Spleen (tissue), 11 donors: ENCODE results near the gene CREB3L2. TPM values are rescaled to one million over a fixed set of nuclear protein-coding genes. Genes with fewer than 3 reads are reported as not detected.
A peak's percentile ranks its signal among the peaks of the same experiment; 100 is the strongest.

Source experiments
- DNase-seq: peaks from one replicate; pipeline ENCODE4 v3.0.0-alpha.2; 2020
- H3K27ac ChIP-seq, 8 donors: fragments of 200-600 bp; sonication (generic) in 7 of 8; 1 replicate in 4 of 8; 2 replicates in 4 of 8; pipeline versions ENCODE4 v1.5.0 to v1.8.0; 2016 to 2021; ENCODE audit warnings: inconsistent platforms in 4 of 8, mild to moderate bottlenecking in 4 of 8, moderate library complexity in 1 of 8
- H3K27me3 ChIP-seq, 7 donors: fragments of 200-600 bp; sonication (generic) in 6 of 7; replicated peaks in 1 of 7; 1 replicate in 4 of 7; 2 replicates in 3 of 7; pipeline versions ENCODE4 v1.5.0 to v1.8.0; 2016 to 2021; ENCODE audit warnings: inconsistent platforms in 3 of 7, mild to moderate bottlenecking in 1 of 7
- H3K36me3 ChIP-seq, 6 donors: fragments of 200-600 bp; sonication (generic) in 5 of 6; 1 replicate in 4 of 6; 2 replicates in 2 of 6; pipeline versions ENCODE4 v1.5.0 to v1.8.0; 2016 to 2021; ENCODE audit warnings: inconsistent platforms in 2 of 6
- H3K4me1 ChIP-seq, 6 donors: fragments of 200-600 bp; sonication (generic) in 5 of 6; 1 replicate in 3 of 6; 2 replicates in 3 of 6; pipeline versions ENCODE4 v1.5.0 to v1.8.0; 2016 to 2021; ENCODE audit warnings: inconsistent platforms in 3 of 6
- H3K4me3 ChIP-seq, 8 donors: fragments of 200-600 bp; sonication (generic) in 7 of 8; 1 replicate in 4 of 8; 2 replicates in 4 of 8; pipeline versions ENCODE4 v1.5.0 to v1.8.0; 2016 to 2021; ENCODE audit warnings: inconsistent platforms in 4 of 8, mild to moderate bottlenecking in 4 of 8, moderate library complexity in 2 of 8
- H3K9me3 ChIP-seq, 8 donors: fragments of 200-600 bp; sonication (generic) in 7 of 8; 1 replicate in 4 of 8; 2 replicates in 4 of 8; pipeline versions ENCODE4 v1.5.0 to v1.8.0; 2016 to 2021; ENCODE audit warnings: inconsistent platforms in 4 of 8
- POLR2A ChIP-seq, 3 donors: fragments of 450-650 bp; IDR thresholded peaks; one replicate each; pipeline ENCODE4 v1.5.1; 2017; ENCODE audit warnings: antibody characterized with exemption in 3 of 3, mild to moderate bottlenecking in 1 of 3
- POLR2AphosphoS5 ChIP-seq, 3 donors: sonication (generic); formaldehyde crosslinking; IDR thresholded peaks; one replicate each; pipeline ENCODE4 v1.5.1; 2017; ENCODE audit warnings: antibody characterized with exemption in 3 of 3
- WGBS, 5 donors: extraction: QIAGEN DNeasy Blood & Tissue Kit in 3 of 5; methylation state at CpG; one replicate each; pipeline versions ENCODE4 v1.1.5 to v1.1.7; 2013 to 2018; 5-methylcytosine and 5-hydroxymethylcytosine counted together
- intact Hi-C: fragments of 100-400 bp; cut with DNase I; formaldehyde crosslinking; loops from one replicate; pipeline ENCODE4 v1.15.0; 2023; ENCODE audit warnings: low total_unique reads
- polyA plus RNA-seq, 3 donors: library from polyadenylated mRNA; stranded (reverse); fragments of 200-250 nt; gene quantifications; one replicate each; pipeline ENCODE4 v1.2.1, GENCODE V29; 2013
- total RNA-seq, 7 donors: library from RNA; depleted of rRNA in 3 of 7; stranded (reverse); fragments of >200 nt in 3 of 7; fragmentation: NEBNext Ultra II Directional in 4 of 7; extraction: Animal tissue kit (Norgen Biotek cat#: 25700) in 4 of 7; gene quantifications; one replicate each; pipeline versions ENCODE4 v1.1.0 to v1.2.1, GENCODE V29; 2016 to 2021
- TF ChIP-seq, protein P1 (sequence below), 11 experiments: fragments of 200-600 bp in 7 of 11; fragments of 450-650 bp in 4 of 11; sonication (generic) in 4 of 11; IDR thresholded peaks in 8 of 11; conservative IDR thresholded peaks in 3 of 11; 1 replicate in 7 of 11; 2 replicates in 4 of 11; pipeline versions ENCODE4 v1.4.0 to v1.8.0; 2016 to 2021; ENCODE audit warnings: antibody characterized with exemption in 11 of 11, inconsistent platforms in 4 of 11, mild to moderate bottlenecking in 1 of 11
- donor health status: healthy with polysubstance abuse.
- donor health status: DM: no; HTN: no; CAD: no; lungs with moderate emphysema.
- donor health status: DM: no; HTN: no; CAD: no.
- donor health status: Bipolar disorder and iron deficiency.
- donor health status: healthy.
- donor health status: DM: no; HTN: no; CAD: no.
- donor health status: DM: yes; HTN: yes; CAD: no.

The CREB3L2 gene
- total and polyA plus RNA-seq, 10 donors = 3.5 to 68.4 (median 42.4) TPM

DNA sequence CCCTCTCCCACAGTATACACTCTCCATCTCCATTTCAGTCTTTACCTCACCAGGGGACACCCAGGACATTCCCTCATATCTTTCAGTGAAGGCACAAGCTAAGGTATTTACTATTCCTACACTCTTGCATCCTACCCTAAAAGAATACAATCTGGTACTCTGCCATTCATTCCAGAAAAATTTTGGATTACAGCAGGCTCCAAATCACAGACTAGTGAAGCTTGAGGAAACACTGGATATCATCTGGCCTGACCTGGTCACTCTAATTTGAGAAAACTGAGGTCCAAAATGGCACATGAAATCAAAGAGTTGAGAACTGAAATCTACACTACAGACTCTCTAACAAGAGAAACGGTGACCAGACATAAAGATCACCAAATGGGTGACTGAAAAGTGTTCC is 61.7 kb downstream of the CREB3L2 start:
- Histone ChIP-seq H3K9me3 (no peaks in the 10 kb centered on the region), H3K4me3 (no peak overlapping the region), H3K36me3 (no peaks in the 10 kb centered on the region), H3K4me1 (peaks cover 14 to 28% (median 23%) of the 10 kb centered on the region in 6 donors), H3K27me3 (no peaks in the 10 kb centered on the region), H3K27ac (no peak overlapping the region)
- intact Hi-C loops = loop anchor here (10.0 kb wide), 1 partner anchor 65 kb away; the partner anchor contains the start of gene CREB3L2
- TF ChIP-seq POLR2AphosphoS5 (IDR thresholded peaks at IDR 0.05) (no peak), POLR2A (IDR thresholded peaks at IDR 0.05) (no peak)
- TF ChIP-seq, protein P1, sequence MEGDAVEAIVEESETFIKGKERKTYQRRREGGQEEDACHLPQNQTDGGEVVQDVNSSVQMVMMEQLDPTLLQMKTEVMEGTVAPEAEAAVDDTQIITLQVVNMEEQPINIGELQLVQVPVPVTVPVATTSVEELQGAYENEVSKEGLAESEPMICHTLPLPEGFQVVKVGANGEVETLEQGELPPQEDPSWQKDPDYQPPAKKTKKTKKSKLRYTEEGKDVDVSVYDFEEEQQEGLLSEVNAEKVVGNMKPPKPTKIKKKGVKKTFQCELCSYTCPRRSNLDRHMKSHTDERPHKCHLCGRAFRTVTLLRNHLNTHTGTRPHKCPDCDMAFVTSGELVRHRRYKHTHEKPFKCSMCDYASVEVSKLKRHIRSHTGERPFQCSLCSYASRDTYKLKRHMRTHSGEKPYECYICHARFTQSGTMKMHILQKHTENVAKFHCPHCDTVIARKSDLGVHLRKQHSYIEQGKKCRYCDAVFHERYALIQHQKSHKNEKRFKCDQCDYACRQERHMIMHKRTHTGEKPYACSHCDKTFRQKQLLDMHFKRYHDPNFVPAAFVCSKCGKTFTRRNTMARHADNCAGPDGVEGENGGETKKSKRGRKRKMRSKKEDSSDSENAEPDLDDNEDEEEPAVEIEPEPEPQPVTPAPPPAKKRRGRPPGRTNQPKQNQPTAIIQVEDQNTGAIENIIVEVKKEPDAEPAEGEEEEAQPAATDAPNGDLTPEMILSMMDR (IDR thresholded peaks at IDR 0.05 in 8 of 11, conservative IDR thresholded peaks at IDR 0.05 in 3 of 11) = no peak
- DNase-seq = no peak
- 74 to 90% (median 83%) methylated on average over 1 of the region's 1 CpG for WGBS, 5 donors

DNA sequence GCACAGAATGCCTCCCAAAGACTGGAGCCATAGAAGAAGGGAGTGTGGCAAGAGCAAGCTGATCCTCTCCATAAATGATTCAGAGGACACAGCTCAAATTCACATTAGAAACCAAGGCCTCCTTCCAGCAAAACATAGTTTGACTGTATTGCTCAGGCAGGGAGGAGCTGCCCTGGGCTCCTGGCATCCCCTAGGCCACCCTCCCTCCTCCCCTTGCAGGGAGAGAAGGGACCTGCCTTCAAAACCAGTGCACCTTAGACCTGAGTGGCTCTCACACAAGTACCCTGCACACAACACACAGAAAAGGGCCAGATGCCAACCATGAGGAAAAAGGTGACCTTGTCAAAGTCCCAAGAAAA is 64.7 kb downstream of the CREB3L2 start:
- Histone ChIP-seq H3K4me1 (peaks cover 33 to 53% (median 49%) of the 10 kb centered on the region in 6 donors), H3K27ac (peak overlapping the region in 4 of 8 donors; percentile 73 to 83 (median 79)), H3K9me3 (no peaks in the 10 kb centered on the region), H3K36me3 (no peaks in the 10 kb centered on the region), H3K27me3 (no peaks in the 10 kb centered on the region), H3K4me3 (no peak overlapping the region)
- no peak for TF ChIP-seq POLR2AphosphoS5 (IDR thresholded peaks at IDR 0.05)
- TF ChIP-seq, protein P1 (IDR thresholded peaks at IDR 0.05 in 8 of 11, conservative IDR thresholded peaks at IDR 0.05 in 3 of 11) = no peak
- TF ChIP-seq POLR2A (IDR thresholded peaks at IDR 0.05) = no peak
- DNase-seq = no peak
- intact Hi-C loops = no loop called here

DNA sequence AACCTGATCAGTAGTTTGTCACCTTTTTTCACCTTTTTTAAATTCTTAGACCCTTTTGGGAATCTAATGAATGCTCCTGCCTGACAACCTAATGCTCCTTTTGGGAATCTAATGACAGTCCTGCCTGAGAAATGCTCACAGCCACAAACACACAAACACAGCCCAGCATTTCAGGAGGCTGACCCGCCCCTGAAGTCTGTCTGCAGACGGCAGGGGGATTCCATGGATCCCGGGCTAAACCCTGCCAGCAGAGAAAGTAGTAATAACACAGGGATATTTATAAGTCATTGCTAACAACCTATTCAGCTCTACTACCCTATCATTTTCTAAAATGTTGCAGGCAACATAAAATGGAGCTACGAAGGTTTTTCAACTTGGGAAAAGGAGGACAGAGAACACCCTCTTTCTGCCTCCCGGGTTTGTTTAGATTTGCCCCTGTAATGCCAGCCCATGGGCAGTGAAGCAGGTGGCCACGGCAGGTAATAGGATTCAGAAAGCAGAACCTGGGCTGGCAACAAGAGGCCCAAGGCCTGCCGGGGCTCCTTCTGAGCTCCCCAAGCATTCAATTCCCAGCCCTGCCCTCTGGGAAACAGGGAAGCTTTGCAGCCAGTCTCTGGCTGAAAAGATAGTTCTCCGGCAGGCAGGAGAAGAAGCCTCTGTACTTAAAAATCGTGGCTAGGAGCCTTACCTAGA is 65.2 kb downstream of the CREB3L2 start:
- no peak for DNase-seq
- Histone ChIP-seq H3K36me3 (no peaks in the 10 kb centered on the region), H3K9me3 (no peaks in the 10 kb centered on the region), H3K4me1 (peaks cover 33 to 58% (median 51%) of the 10 kb centered on the region in 6 donors), H3K27me3 (no peaks in the 10 kb centered on the region), H3K27ac (peak overlapping the region in 6 of 8 donors; percentile 60 to 83 (median 75)), H3K4me3 (peak overlapping the region in 1 of 8 donors; percentile 65)
- no peak for TF ChIP-seq POLR2A (IDR thresholded peaks at IDR 0.05)
- TF ChIP-seq, protein P1 (IDR thresholded peaks at IDR 0.05 in 8 of 11, conservative IDR thresholded peaks at IDR 0.05 in 3 of 11) = no peak
- TF ChIP-seq POLR2AphosphoS5 (IDR thresholded peaks at IDR 0.05) = no peak
- WGBS, 5 donors = 76 to 91% (median 86%) methylated on average over 9 of the region's 9 CpGs
- intact Hi-C loops = no loop called here

DNA sequence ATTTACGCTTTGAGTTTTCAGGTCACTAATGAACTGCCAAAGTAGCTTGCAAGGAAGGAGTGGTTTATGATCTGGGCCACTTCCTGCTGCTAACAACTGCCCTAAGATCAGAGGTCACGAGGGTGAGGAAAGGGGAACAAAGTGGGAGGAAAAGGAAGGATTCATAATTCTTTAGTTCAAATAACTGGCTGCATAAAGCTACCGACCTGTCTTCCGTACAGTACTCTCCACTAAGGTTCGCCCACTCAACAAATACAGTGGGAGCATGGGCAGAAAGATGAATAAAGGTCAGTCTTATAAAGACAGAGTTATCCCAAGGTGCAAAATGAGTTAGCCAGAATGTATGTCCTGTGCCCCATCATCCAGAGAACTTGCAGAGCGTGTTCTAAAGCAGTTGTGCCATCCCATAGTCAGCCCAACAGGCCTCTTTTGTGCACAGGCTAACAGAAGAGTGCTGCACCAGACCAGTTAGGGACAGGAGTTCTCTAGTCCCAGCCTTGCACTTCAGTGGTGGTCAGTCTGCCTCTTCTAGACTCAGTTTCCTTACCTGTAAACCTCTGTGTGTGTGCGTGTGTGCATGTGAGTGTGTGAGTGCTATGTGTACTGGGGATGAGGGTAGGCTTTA is 65.9 kb downstream of the CREB3L2 start:
- H3K4me1 ChIP-seq = peaks cover 33 to 62% (median 51%) of the 10 kb centered on the region in 6 donors
- H3K36me3 ChIP-seq = no peaks in the 10 kb centered on the region
- H3K27me3 ChIP-seq = no peaks in the 10 kb centered on the region
- TF ChIP-seq POLR2AphosphoS5 (IDR thresholded peaks at IDR 0.05) (peak in 1 of 3 donors; percentile 57), POLR2A (IDR thresholded peaks at IDR 0.05) (no peak)
- TF ChIP-seq, protein P1 (IDR thresholded peaks at IDR 0.05 in 8 of 11, conservative IDR thresholded peaks at IDR 0.05 in 3 of 11) = no peak
- H3K4me3 ChIP-seq = peak overlapping the region in 5 of 8 donors; percentile 21 to 65 (median 28)
- DNase-seq = no peak
- peak overlapping the region; percentile 0 to 83 (median 70) for H3K27ac ChIP-seq
- intact Hi-C loops = no loop called here
- 30 to 49% (median 38%) methylated on average over 7 of the region's 7 CpGs for WGBS, 5 donors
- no peaks in the 10 kb centered on the region for H3K9me3 ChIP-seq
